Measurements from ENCODE around the gene LCOR.
A peak's percentile ranks its signal among the peaks of the same experiment; 100 is the strongest.
"Not testable (repeated sequence)": the region's sequence is repeated elsewhere in the genome, so short reads cannot be mapped to it uniquely, and the experiment has no call there.

LCOR gene

GRCh38 chr10:96831867-96832720, at the start of gene LCOR:
LCOR (plus strand) TSS chr10:96832298; CDS start chr10:96949058, 116,760 bp downstream.
- peak; percentile 82 for DNase-seq

- no peak for DNase-seq
Measured at GRCh38 chr10:96784253-96784652, 47.8 kb upstream of the LCOR start.

DNA sequence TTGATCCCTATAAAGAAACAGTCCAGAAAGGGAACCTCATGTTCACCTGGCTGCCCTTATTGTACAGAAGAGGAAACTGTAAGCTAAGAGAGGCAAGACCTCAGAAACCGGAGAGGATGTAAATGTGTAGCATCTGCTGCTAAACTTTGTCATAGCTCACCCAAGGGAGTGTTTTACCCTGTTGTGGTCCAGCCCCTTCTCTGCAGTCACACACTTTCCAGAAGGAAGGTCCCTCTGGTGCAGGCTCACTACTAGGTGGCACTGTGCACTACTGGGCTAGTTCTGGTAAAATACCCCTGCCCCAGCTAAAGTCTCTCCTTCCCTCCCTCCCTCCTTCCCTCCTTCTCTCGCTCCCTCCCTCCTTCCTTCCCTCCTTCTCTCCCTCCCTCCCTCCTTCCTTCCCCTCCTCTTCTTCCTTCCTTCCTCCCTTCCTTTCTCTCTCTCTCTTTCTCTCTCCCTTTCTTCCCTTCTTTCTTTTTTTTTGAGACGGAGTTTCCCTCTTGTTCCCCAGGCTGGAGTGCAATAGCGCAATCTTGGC, 42.5 kb upstream of the LCOR start:
- DNase-seq, result no peak

- DNase-seq, result no peak
Measured at GRCh38 chr10:96791902-96792301, 40.2 kb upstream of the LCOR start.

DNA sequence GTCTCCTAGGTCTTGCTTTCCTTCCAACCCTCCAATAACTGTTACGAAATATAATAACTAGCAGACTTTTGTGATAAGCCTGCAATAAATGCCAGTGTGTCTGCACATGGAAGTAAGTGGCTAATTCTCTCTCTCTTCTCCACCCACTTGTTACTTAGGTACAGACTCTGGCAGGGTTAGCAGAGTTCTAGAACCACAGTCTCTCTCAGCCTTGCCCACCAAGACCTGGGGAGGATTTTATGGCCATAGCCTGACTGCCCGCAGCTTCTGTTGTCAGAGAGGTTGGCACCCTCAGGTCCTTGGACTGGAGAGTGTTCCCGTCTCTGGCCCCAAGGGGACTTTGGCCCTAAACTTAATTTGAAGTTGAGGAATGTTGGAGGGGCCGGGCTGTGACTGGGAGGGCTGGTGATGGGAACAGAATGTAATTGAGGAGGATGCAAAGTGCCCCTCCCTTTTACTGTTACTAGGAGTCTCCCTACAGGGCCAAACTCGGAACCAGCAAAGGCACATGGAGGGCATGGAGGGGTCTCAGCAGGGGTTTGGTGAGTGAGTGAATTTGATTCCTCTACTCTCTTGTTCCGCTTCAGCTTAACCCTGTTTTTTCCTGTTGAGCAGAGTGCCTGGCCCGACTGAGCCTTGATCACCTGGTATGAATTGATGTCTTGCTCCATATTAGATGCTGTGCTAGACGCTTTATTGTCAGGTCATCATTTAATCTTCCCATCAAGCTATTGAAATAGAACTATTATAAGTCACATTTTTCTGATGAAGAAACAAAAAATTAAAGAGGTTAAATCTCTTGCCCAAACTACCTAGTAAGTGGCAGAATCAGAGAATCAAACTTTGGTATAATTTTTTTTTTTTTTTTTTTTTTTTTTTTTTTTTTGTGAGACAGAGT, 37.0 kb upstream of the LCOR start:
- DNase-seq, result no peak

DNA sequence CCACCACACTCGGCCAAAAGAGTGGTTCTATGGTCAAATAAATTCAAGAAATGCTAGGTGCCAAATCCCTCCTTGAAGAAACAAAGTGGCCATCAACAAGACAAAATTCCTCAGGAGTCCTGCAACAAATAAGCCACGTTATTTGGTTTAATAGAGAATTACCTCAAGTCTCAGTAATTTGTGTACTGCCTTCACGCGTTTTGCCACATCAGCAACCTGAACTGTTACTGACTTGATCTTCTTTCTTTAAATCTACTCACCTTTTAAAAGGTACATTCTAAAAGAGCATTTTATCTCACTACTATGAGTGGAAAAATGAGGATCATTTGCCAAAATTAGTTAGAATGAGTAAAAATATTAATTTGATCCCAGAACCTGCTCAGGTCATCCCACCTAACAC, 34.6 kb upstream of the LCOR start:
- DNase-seq, result no peak

DNA sequence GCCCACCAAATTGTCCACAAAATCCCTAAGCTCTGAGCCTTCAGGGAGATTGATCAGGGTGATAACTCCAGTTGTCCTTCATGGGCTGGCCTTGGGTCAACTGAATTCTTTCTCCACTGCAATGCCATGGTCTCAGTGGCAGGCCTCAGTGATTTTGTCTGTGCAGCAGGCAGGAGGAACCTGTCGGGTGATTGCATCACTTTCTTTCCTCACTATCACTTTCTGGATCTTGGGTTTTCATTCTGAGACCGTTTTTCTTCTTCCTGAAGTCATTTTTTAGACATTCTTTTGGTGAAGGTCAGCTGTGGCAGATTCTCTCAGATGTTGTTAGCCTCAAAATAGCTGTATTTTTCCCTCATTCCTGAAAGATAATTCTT, 28.8 kb upstream of the LCOR start:
- DNase-seq, result no peak

GRCh38 chr10:96814264-96814663, 17.8 kb upstream of the LCOR start:
- DNase-seq, result no peak

- not testable (repeated sequence) for DNase-seq
Measured at GRCh38 chr10:96818971-96819370, 13.1 kb upstream of the LCOR start.

DNA sequence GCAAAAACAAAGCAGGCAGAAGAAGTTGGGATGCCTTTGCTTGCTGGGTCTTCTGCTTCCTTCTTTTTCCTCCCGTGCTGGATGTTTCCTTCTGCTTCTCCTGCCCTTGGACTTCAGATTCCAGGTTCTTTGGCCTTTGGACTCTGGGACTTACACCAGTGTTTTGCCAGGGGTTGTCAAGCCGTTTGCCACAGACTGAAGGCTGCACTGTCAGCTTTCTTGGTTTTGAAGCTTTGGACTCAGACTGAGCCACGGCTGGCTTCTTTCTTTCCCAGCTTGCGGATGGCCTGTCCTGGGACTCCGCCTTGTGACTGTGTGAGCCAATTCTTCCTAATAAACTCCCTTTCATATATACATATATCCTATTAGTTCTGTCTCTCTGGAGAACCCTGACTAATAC, 11.3 kb upstream of the LCOR start:
- DNase-seq, result no peak

GRCh38 chr10:96826438-96826837, 5.7 kb upstream of the LCOR start:
- DNase-seq, result no peak

DNA sequence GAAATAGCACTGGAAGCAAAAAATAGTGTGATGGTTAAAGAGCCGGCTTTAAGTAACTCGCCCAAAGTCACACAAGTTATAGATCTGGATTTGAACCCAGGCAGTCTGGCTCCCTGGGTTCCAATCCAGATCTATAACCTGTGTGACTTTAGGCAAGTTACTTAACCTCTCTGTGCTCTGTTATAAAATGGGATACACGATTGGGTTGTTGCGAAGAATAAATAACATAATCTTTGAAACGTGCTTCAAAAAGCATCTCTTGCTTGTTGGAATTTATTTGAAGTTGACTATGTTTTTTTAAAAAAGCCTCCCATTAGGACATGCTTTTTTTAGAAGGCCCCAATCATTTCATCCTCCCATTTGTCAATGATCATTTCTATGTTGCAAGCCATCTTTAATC, 3.5 kb upstream of the LCOR start:
- no peak for DNase-seq

DNA sequence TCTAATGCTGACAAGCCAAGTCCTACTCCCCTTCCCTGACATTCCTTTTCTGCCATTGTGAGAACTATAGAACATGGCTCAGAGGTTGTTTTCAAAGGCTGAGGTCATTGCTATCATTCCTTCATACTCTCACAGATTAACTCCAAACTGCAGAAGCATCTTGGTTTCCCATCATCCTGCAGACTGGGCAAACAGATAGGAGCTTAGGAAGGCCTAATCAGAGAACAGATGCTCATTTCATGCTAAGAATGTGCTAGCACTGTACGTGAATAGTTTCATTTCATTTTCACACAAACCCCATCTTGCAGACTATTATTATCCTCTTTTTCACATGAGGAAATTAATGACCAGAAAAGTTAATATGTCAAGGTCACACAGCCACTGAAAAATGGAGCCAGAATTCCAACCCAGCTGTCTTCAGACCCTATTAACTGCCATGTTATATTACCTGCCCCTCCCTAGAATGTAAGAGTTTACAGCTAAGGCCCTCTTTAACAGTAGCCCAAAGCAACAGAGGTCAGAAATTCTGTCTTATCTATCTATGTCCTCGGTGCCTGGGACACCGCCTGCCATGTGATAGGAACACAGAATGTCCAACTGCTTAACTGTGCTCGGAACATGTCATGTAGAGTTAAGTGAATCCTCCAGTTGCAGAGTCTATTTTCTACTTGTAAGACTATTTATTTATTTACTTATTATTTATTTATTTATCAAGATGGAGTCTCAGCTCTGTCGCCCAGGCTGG, 2.9 kb upstream of the LCOR start:
- no peak for DNase-seq

GRCh38 chr10:96830511-96831199, 1.4 kb upstream of the LCOR start:
- DNase-seq, result peak; percentile 72

- no peak for DNase-seq
Measured at GRCh38 chr10:96831200-96831866, 765 bp upstream of the LCOR start.

DNA sequence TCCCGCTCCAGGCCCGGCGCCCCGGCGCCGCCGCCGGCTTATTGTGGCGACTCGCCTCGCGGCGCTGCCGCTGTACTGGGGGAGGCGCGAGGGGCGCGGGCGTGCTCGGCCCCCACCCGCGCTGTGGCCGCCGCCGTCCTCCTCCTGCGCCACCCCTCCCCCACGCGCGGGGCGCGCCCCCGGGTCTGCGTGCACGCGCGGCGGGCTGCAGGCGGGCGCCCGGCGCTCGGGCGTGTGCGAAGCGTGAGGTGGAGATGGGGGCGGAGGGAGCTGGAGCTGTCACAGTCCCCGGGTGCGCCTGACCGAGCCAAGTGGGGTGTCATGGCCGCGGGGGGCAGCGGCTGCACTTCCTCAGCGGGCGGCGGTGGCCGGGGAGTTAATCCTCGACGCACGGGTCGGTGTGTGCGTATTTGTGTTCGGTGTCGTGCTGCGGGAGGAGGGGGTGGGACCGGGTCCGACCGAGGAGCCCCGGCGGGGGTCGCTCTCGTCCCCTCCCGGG, 672 bp downstream of the LCOR start:
- peak; percentile 83 for DNase-seq

DNA sequence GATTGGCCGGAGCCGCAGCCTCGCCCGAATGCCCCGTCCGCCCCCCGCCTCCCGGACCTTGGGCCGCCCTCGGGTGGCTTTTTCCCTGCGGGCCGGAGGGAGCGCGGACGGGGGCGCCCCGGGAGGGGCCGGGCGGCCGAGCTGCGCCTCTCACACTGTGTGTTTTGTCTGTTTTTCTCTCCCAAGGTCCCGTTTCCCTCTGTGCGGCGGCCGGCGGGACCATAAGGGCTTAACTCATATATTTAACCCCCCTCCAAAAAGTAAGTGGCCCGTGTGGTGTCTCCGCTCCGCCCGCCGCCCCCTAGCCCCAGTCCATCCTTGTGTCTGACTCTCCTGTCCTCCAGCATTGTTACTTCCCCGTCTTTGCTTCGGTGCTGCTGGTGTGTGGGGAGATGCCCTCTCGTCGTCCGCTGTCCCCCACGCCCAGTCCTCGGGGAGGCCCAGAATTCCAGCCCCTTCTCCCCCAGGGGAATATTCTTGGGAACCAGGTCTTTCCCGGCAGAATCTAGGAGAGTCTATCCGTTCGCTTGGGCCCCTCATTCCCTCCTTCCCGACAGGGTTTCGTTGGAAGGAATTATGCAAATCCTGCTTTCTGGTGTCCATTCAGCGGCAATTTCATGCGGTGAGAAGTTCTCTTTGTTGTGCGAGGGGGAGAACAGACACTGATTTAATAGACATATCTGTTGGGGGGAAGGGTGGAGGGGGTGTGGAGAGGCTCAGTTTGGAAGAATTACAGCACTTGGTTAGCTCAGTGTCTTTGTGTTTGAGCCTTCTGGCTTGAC, 1.3 kb downstream of the LCOR start:
- DNase-seq, result no peak

DNA sequence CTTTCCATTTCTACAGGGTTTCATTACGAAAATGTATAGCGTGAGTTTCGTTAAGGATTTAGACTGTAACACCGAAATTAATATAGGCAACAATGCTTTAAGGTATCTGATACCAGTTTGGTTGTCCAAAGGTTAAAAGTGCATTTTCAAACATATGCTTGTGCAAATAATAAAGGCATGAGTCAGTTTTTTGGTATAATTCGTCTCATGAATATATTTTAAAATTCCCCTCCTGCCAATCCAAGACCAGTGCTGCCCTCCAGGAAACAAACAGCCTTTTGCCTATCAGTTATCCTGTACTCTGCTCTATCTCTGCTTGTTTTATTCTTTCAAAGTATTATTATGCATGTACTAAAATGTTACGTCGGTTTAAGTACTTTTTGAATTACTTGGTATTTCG, 2.0 kb downstream of the LCOR start:
- no peak for DNase-seq

DNA sequence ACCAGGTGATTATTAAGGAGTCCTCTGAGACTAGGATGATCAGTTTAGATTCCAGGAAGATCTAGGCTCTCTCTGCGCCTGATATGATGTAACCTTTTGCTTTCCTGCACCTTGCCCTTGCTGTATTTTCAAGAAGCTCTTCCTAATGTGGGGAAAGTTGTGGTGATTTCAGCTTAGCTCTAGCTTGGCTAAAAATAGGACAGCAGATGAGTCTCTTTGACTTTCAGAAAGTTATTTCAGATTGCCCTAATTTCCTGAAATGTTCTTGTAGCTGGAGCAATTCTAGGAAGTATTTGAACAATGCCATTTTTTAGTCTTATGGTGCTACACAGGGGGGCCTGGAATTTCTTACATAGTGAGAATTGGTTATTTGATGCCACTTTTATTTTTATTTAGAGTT, 3.8 kb downstream of the LCOR start:
- no peak for DNase-seq

DNA sequence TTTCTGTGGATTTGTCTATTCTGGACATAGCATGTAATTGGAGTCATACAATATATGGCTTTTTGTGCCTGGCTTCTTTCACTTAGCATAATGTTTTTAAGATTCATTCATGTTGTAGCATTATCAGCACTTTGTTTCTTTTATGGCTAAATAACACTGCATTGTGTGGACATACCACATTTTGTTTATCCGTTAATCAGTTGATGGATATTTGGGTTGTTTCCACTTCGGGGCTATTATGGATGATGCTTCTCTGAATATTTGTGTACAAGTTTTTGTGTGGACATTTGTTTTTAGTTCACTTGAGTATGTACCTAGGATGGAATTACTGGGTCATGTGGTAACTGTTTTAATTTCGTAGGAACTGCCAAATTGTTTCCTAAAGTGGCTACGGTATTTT, 6.4 kb downstream of the LCOR start:
- no peak for DNase-seq
